HL-60 (cell line): ENCODE data around the gene PLEKHA8.

Experiments used
- CTCF ChIP-seq: IDR thresholded peaks from one replicate; pipeline ENCODE4 v1.5.1; 2011; ENCODE audit warnings: low read length, control low read depth, inconsistent platforms; ENCODE audit not compliant: insufficient read depth
- GABPA ChIP-seq: IDR thresholded peaks from 2 replicates; pipeline ENCODE4 v1.6.1; 2012; ENCODE audit warnings: low read depth
- POLR2AphosphoS5 ChIP-seq: IDR thresholded peaks from 2 replicates; pipeline ENCODE4 v1.6.1; 2012; ENCODE audit warnings: low read depth
- SPI1 ChIP-seq: IDR thresholded peaks from 2 replicates; pipeline ENCODE4 v1.6.1; 2012; ENCODE audit warnings: low read depth, mild to moderate bottlenecking, borderline replicate concordance
- TF ChIP-seq, protein P1 (sequence below): IDR thresholded peaks from 2 replicates; pipeline ENCODE4 v1.6.1; 2012; ENCODE audit warnings: low read depth; ENCODE audit not compliant: insufficient replicate concordance

GRCh38 chr7:30088362-30088761, 60.1 kb downstream of the PLEKHA8 start:
- TF ChIP-seq CTCF (no peak), POLR2AphosphoS5 (no peak), SPI1 (no peak), GABPA (no peak)
- TF ChIP-seq, protein P1, sequence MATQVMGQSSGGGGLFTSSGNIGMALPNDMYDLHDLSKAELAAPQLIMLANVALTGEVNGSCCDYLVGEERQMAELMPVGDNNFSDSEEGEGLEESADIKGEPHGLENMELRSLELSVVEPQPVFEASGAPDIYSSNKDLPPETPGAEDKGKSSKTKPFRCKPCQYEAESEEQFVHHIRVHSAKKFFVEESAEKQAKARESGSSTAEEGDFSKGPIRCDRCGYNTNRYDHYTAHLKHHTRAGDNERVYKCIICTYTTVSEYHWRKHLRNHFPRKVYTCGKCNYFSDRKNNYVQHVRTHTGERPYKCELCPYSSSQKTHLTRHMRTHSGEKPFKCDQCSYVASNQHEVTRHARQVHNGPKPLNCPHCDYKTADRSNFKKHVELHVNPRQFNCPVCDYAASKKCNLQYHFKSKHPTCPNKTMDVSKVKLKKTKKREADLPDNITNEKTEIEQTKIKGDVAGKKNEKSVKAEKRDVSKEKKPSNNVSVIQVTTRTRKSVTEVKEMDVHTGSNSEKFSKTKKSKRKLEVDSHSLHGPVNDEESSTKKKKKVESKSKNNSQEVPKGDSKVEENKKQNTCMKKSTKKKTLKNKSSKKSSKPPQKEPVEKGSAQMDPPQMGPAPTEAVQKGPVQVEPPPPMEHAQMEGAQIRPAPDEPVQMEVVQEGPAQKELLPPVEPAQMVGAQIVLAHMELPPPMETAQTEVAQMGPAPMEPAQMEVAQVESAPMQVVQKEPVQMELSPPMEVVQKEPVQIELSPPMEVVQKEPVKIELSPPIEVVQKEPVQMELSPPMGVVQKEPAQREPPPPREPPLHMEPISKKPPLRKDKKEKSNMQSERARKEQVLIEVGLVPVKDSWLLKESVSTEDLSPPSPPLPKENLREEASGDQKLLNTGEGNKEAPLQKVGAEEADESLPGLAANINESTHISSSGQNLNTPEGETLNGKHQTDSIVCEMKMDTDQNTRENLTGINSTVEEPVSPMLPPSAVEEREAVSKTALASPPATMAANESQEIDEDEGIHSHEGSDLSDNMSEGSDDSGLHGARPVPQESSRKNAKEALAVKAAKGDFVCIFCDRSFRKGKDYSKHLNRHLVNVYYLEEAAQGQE = no peak
